ENCODE data around the gene ASCC1. TPM values are rescaled to one million over a fixed set of nuclear protein-coding genes. Genes with fewer than 3 reads are reported as not detected.
A peak's percentile ranks its signal among the peaks of the same experiment; 100 is the strongest.
"Not testable (repeated sequence)": the region's sequence is repeated elsewhere in the genome, so short reads cannot be mapped to it uniquely, and the experiment has no call there.

The ASCC1 gene
- total and polyA plus RNA-seq, 5 donors from 2014 or later: 20.5 to 28.8 (median 26.0) TPM

- not testable (repeated sequence) for H3K4me3 Mint-ChIP-seq
These were observed 4.7 kb downstream of the ASCC1 start for GRCh38 chr10:72211381-72211780.

GRCh38 chr10:72208526-72208925 lies 7.5 kb downstream of the ASCC1 start:
- not testable (repeated sequence) for H3K27ac ChIP-seq (ENCODE audit: insufficient read depth, low read length, poor library complexity, severe bottlenecking); H3K9me3 ChIP-seq (ENCODE audit: control insufficient read depth in 2 of 2, low read length in 2 of 2); H3K9me3 Mint-ChIP-seq; H3K4me1 ChIP-seq (ENCODE audit: control insufficient read depth, insufficient read depth, low read length, poor library complexity, severe bottlenecking); H3K4me3 ChIP-seq (ENCODE audit: low read depth, low read length); H3K27me3 Mint-ChIP-seq; H3K27me3 ChIP-seq (ENCODE audit: control insufficient read depth, insufficient read depth, low read length)
- Mint-ChIP-seq H3K36me3 (peaks cover 12% of the 10 kb centered on the region), H3K4me1 (peaks cover 0 to 21% (median 13%) of the 10 kb centered on the region in 4 donors), H3K27ac (peak overlapping the region; percentile 73 to 88 (median 76)), H3K4me3 (peak overlapping the region in 1 of 4 donors; percentile 52)
- DNase-seq (peak in 1 of 3 donors; percentile 75), ATAC-seq (ENCODE audit: low read depth in 2 of 2) (peak in 1 of 2 donors; percentile 44)
- peaks cover 37% of the 10 kb centered on the region for H3K36me3 ChIP-seq (ENCODE audit: control insufficient read depth, insufficient read depth, low read length)

More at GRCh38 chr10:72211381-72211780, 4.7 kb downstream of the ASCC1 start:
- H3K4me1 Mint-ChIP-seq: peaks cover 0 to 36% (median 18%) of the 10 kb centered on the region in 4 donors
- peak overlapping the region in 1 of 3 donors; percentile 35 for H3K27ac Mint-ChIP-seq
- DNase-seq; ATAC-seq (ENCODE audit: low read depth in 2 of 2); H3K9me3 ChIP-seq (ENCODE audit: control insufficient read depth in 2 of 2, low read length in 2 of 2); H3K27ac ChIP-seq (ENCODE audit: insufficient read depth, low read length, poor library complexity, severe bottlenecking); H3K9me3 Mint-ChIP-seq; H3K27me3 ChIP-seq (ENCODE audit: control insufficient read depth, insufficient read depth, low read length); H3K36me3 Mint-ChIP-seq; H3K27me3 Mint-ChIP-seq; H3K4me3 ChIP-seq (ENCODE audit: low read depth, low read length): not testable (repeated sequence)
- H3K4me1 ChIP-seq (ENCODE audit: control insufficient read depth, insufficient read depth, low read length, poor library complexity, severe bottlenecking): peaks cover 14% of the 10 kb centered on the region
- peaks cover 27% of the 10 kb centered on the region for H3K36me3 ChIP-seq (ENCODE audit: control insufficient read depth, insufficient read depth, low read length)

- no peaks in the 10 kb centered on the region for H3K9me3 Mint-ChIP-seq
- Histone ChIP-seq H3K4me3 (ENCODE audit: low read depth, low read length) (no peak overlapping the region), H3K36me3 (ENCODE audit: control insufficient read depth, insufficient read depth, low read length) (peaks cover 47% of the 10 kb centered on the region), H3K9me3 (ENCODE audit: control insufficient read depth in 2 of 2, low read length in 2 of 2) (no peaks in the 10 kb centered on the region), H3K27ac (ENCODE audit: insufficient read depth, low read length, poor library complexity, severe bottlenecking) (no peak overlapping the region), H3K4me1 (ENCODE audit: control insufficient read depth, insufficient read depth, low read length, poor library complexity, severe bottlenecking) (no peaks in the 10 kb centered on the region), H3K27me3 (ENCODE audit: control insufficient read depth, insufficient read depth, low read length) (no peaks in the 10 kb centered on the region)
- H3K4me1 Mint-ChIP-seq: peaks cover 0 to 18% (median 10%) of the 10 kb centered on the region in 4 donors
- ATAC-seq (ENCODE audit: low read depth in 2 of 2) (no peak), DNase-seq (no peak)
- H3K27ac Mint-ChIP-seq: no peak overlapping the region
- H3K27me3 Mint-ChIP-seq: no peaks in the 10 kb centered on the region
- no peak overlapping the region for H3K4me3 Mint-ChIP-seq
- peaks cover 18% of the 10 kb centered on the region for H3K36me3 Mint-ChIP-seq
These were observed 9.4 kb downstream of the ASCC1 start for GRCh38 chr10:72206511-72207229.

- DNase-seq (no peak), ATAC-seq (ENCODE audit: low read depth in 2 of 2) (no peak)
- Mint-ChIP-seq H3K4me1 (peaks cover 0 to 12% (median 8%) of the 10 kb centered on the region in 4 donors), H3K4me3 (no peak overlapping the region), H3K36me3 (peaks cover 21% of the 10 kb centered on the region), H3K9me3 (no peaks in the 10 kb centered on the region), H3K27ac (no peak overlapping the region), H3K27me3 (no peaks in the 10 kb centered on the region)
- H3K27ac ChIP-seq (ENCODE audit: insufficient read depth, low read length, poor library complexity, severe bottlenecking): no peak overlapping the region
- H3K27me3 ChIP-seq (ENCODE audit: control insufficient read depth, insufficient read depth, low read length): no peaks in the 10 kb centered on the region
- H3K36me3 ChIP-seq (ENCODE audit: control insufficient read depth, insufficient read depth, low read length): peaks cover 46% of the 10 kb centered on the region
- no peaks in the 10 kb centered on the region for H3K4me1 ChIP-seq (ENCODE audit: control insufficient read depth, insufficient read depth, low read length, poor library complexity, severe bottlenecking)
- H3K4me3 ChIP-seq (ENCODE audit: low read depth, low read length): no peak overlapping the region
- no peaks in the 10 kb centered on the region for H3K9me3 ChIP-seq (ENCODE audit: control insufficient read depth in 2 of 2, low read length in 2 of 2)
These were observed 11.4 kb downstream of the ASCC1 start for GRCh38 chr10:72204724-72205123.

GRCh38 chr10:72204296-72204695 lies 11.8 kb downstream of the ASCC1 start:
- ATAC-seq (ENCODE audit: low read depth in 2 of 2): no peak
- Mint-ChIP-seq H3K27me3 (no peaks in the 10 kb centered on the region), H3K36me3 (peaks cover 23% of the 10 kb centered on the region), H3K4me1 (peaks cover 0 to 12% (median 8%) of the 10 kb centered on the region in 4 donors), H3K9me3 (no peaks in the 10 kb centered on the region), H3K4me3 (no peak overlapping the region), H3K27ac (no peak overlapping the region)
- no peak overlapping the region for H3K4me3 ChIP-seq (ENCODE audit: low read depth, low read length)
- no peak for DNase-seq
- H3K27me3 ChIP-seq (ENCODE audit: control insufficient read depth, insufficient read depth, low read length): no peaks in the 10 kb centered on the region
- peaks cover 46% of the 10 kb centered on the region for H3K36me3 ChIP-seq (ENCODE audit: control insufficient read depth, insufficient read depth, low read length)
- no peak overlapping the region for H3K27ac ChIP-seq (ENCODE audit: insufficient read depth, low read length, poor library complexity, severe bottlenecking)
- H3K4me1 ChIP-seq (ENCODE audit: control insufficient read depth, insufficient read depth, low read length, poor library complexity, severe bottlenecking): no peaks in the 10 kb centered on the region
- no peaks in the 10 kb centered on the region for H3K9me3 ChIP-seq (ENCODE audit: control insufficient read depth in 2 of 2, low read length in 2 of 2)

- Mint-ChIP-seq H3K4me1 (peaks cover 0 to 5% (median 3%) of the 10 kb centered on the region in 4 donors), H3K36me3 (peaks cover 23% of the 10 kb centered on the region), H3K4me3 (no peak overlapping the region), H3K27me3 (no peaks in the 10 kb centered on the region), H3K27ac (no peak overlapping the region), H3K9me3 (no peaks in the 10 kb centered on the region)
- H3K36me3 ChIP-seq (ENCODE audit: control insufficient read depth, insufficient read depth, low read length): peaks cover 36% of the 10 kb centered on the region
- no peaks in the 10 kb centered on the region for H3K27me3 ChIP-seq (ENCODE audit: control insufficient read depth, insufficient read depth, low read length)
- DNase-seq: no peak
- no peak overlapping the region for H3K27ac ChIP-seq (ENCODE audit: insufficient read depth, low read length, poor library complexity, severe bottlenecking)
- H3K4me3 ChIP-seq (ENCODE audit: low read depth, low read length): no peak overlapping the region
- no peak for ATAC-seq (ENCODE audit: low read depth in 2 of 2)
- no peaks in the 10 kb centered on the region for H3K4me1 ChIP-seq (ENCODE audit: control insufficient read depth, insufficient read depth, low read length, poor library complexity, severe bottlenecking)
- no peaks in the 10 kb centered on the region for H3K9me3 ChIP-seq (ENCODE audit: control insufficient read depth in 2 of 2, low read length in 2 of 2)
These were observed 14.8 kb downstream of the ASCC1 start for GRCh38 chr10:72201293-72201692.

- no peak for ATAC-seq (ENCODE audit: low read depth in 2 of 2)
- Mint-ChIP-seq H3K27me3 (no peaks in the 10 kb centered on the region), H3K36me3 (peaks cover 23% of the 10 kb centered on the region)
These were observed 15.2 kb downstream of the ASCC1 start for GRCh38 chr10:72200883-72201282.

GRCh38 chr10:72194949-72195348 lies 21.1 kb downstream of the ASCC1 start:
- no peaks in the 10 kb centered on the region for H3K27me3 Mint-ChIP-seq
- no peaks in the 10 kb centered on the region for H3K9me3 ChIP-seq (ENCODE audit: control insufficient read depth in 2 of 2, low read length in 2 of 2)
- no peak for ATAC-seq (ENCODE audit: low read depth in 2 of 2)
- H3K36me3 ChIP-seq (ENCODE audit: control insufficient read depth, insufficient read depth, low read length): peaks cover 27% of the 10 kb centered on the region
- H3K4me3 Mint-ChIP-seq: no peak overlapping the region
- peaks cover 16% of the 10 kb centered on the region for H3K36me3 Mint-ChIP-seq
- H3K9me3 Mint-ChIP-seq: no peaks in the 10 kb centered on the region
- H3K27ac Mint-ChIP-seq: no peak overlapping the region
- H3K27ac ChIP-seq (ENCODE audit: insufficient read depth, low read length, poor library complexity, severe bottlenecking): no peak overlapping the region
- no peak for DNase-seq
- no peaks in the 10 kb centered on the region for H3K4me1 ChIP-seq (ENCODE audit: control insufficient read depth, insufficient read depth, low read length, poor library complexity, severe bottlenecking)
- no peaks in the 10 kb centered on the region for H3K27me3 ChIP-seq (ENCODE audit: control insufficient read depth, insufficient read depth, low read length)
- H3K4me1 Mint-ChIP-seq: peaks cover 0 to 3% (median 0%) of the 10 kb centered on the region in 4 donors
- H3K4me3 ChIP-seq (ENCODE audit: low read depth, low read length): no peak overlapping the region

More at GRCh38 chr10:72200883-72201282, 15.2 kb downstream of the ASCC1 start:
- Histone ChIP-seq H3K36me3 (ENCODE audit: control insufficient read depth, insufficient read depth, low read length) (peaks cover 39% of the 10 kb centered on the region), H3K4me1 (ENCODE audit: control insufficient read depth, insufficient read depth, low read length, poor library complexity, severe bottlenecking) (no peaks in the 10 kb centered on the region), H3K4me3 (ENCODE audit: low read depth, low read length) (no peak overlapping the region), H3K27me3 (ENCODE audit: control insufficient read depth, insufficient read depth, low read length) (no peaks in the 10 kb centered on the region), H3K9me3 (ENCODE audit: control insufficient read depth in 2 of 2, low read length in 2 of 2) (no peaks in the 10 kb centered on the region), H3K27ac (ENCODE audit: insufficient read depth, low read length, poor library complexity, severe bottlenecking) (no peak overlapping the region)
- no peak for DNase-seq
- Mint-ChIP-seq H3K4me1 (peaks cover 0 to 5% (median 3%) of the 10 kb centered on the region in 4 donors), H3K4me3 (no peak overlapping the region), H3K27ac (no peak overlapping the region), H3K9me3 (no peaks in the 10 kb centered on the region)
